Stimulated activated CD4-positive, alpha-beta T cell treated with anti-CD3 and anti-CD28 coated beads, Interleukin-1b, Interleukin-23, amount 100 ng/mL, for 1 hour (primary cell): ENCODE results near the gene PTPRN2.
"Not testable (repeated sequence)": the region's sequence is repeated elsewhere in the genome, so short reads cannot be mapped to it uniquely, and the experiment has no call there.

Experiments
- DNase-seq, 2 donors: peaks; one replicate each; pipeline ENCODE4 v3.0.0-alpha.2; 2020; ENCODE audit warnings: low read depth in 2 of 2

Gene PTPRN2

GRCh38 chr7:158532093-158532627 lies 55.5 kb downstream of the PTPRN2 start:
- no peak for DNase-seq

- DNase-seq, result no peak
Observed at GRCh38 chr7:158531661-158532060, 56.0 kb downstream of the PTPRN2 start.

- DNase-seq, result no peak
Observed at GRCh38 chr7:158530800-158531609, 56.6 kb downstream of the PTPRN2 start.

GRCh38 chr7:158529181-158530096 lies 58.2 kb downstream of the PTPRN2 start:
- no peak for DNase-seq

- DNase-seq, result no peak
Observed at GRCh38 chr7:158527915-158528502, 59.6 kb downstream of the PTPRN2 start.

GRCh38 chr7:158527495-158527894 lies 60.1 kb downstream of the PTPRN2 start:
- no peak for DNase-seq

GRCh38 chr7:158527038-158527437 lies 60.6 kb downstream of the PTPRN2 start:
- DNase-seq, result no peak

GRCh38 chr7:158526531-158526930 lies 61.1 kb downstream of the PTPRN2 start:
- no peak for DNase-seq

GRCh38 chr7:158525648-158526484 lies 61.8 kb downstream of the PTPRN2 start:
- DNase-seq, result no peak

GRCh38 chr7:158524749-158525635 lies 62.6 kb downstream of the PTPRN2 start:
- DNase-seq, result no peak

- DNase-seq, result not testable (repeated sequence)
Observed at GRCh38 chr7:158524286-158524685, 63.3 kb downstream of the PTPRN2 start.

GRCh38 chr7:158523877-158524276 lies 63.7 kb downstream of the PTPRN2 start:
- DNase-seq, result not testable (repeated sequence)

- DNase-seq, result not testable (repeated sequence)
Observed at GRCh38 chr7:158523165-158523856, 64.3 kb downstream of the PTPRN2 start.

- not testable (repeated sequence) for DNase-seq
Observed at GRCh38 chr7:158521795-158522194, 65.8 kb downstream of the PTPRN2 start.

- DNase-seq, result no peak
Observed at GRCh38 chr7:158520825-158521224, 66.8 kb downstream of the PTPRN2 start.

- DNase-seq, result no peak
Observed at GRCh38 chr7:158519633-158520174, 67.9 kb downstream of the PTPRN2 start.

- no peak for DNase-seq
Observed at GRCh38 chr7:158518980-158519632, 68.5 kb downstream of the PTPRN2 start.

- DNase-seq, result no peak
Observed at GRCh38 chr7:158517571-158517970, 70.1 kb downstream of the PTPRN2 start.

GRCh38 chr7:158517072-158517471 lies 70.6 kb downstream of the PTPRN2 start:
- DNase-seq, result no peak
